Prostate gland (tissue), 2 donors: ENCODE data around the gene HCN1.

Experiments
- CTCF ChIP-seq, 4 experiments: fragments of 200-600 bp in 2 of 4; fragments of 450-650 bp in 2 of 4; sonication (generic) in 2 of 4; IDR thresholded peaks; 1 replicate in 3 of 4; 2 replicates in 1 of 4; pipeline ENCODE4 v1.5.1; 2016 to 2019; ENCODE audit warnings: antibody characterized with exemption in 4 of 4, mild to moderate bottlenecking in 2 of 4, moderate library complexity in 2 of 4
- POLR2AphosphoS5 ChIP-seq: sonication (generic); formaldehyde crosslinking; IDR thresholded peaks from one replicate; pipeline ENCODE4 v1.6.1; 2017; ENCODE audit warnings: antibody characterized with exemption

- no peak for TF ChIP-seq CTCF (IDR thresholded peaks at IDR 0.05)
- no peak for TF ChIP-seq POLR2AphosphoS5
Measured at GRCh38 chr5:45440466-45440865, 255.7 kb downstream of the HCN1 start.
